DMS114 treated with DMSO at 0.1 percent for 48 hours (cell line): ENCODE measurements around the gene CD80.
A peak's percentile ranks its signal among the peaks of the same experiment; 100 is the strongest.
"Not testable (repeated sequence)": the region's sequence is repeated elsewhere in the genome, so short reads cannot be mapped to it uniquely, and the experiment has no call there.

Experiments
- DNase-seq: peaks from one replicate; lab custom pipeline; 2025; ENCODE audit not compliant: unreplicated experiment; lab: John Stamatoyannopoulos, UW

Gene CD80

DNA sequence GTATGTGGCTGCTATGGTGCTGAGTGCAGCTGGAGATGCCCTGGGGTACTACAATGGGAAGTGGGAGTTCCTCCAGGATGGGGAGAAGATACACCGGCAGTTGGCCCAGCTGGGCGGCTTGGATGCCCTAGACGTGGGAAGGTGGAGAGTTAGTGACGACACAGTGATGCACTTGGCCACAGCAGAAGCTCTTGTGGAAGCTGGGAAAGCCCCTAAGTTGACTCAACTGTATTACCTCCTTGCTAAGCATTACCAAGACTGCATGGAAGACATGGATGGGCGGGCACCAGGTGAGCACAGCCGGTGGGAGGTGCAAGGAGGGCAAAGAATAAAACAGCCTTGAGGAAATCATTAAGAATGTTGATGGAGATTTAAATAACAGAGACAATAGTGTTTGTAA lies 22.8 kb upstream of the CD80 start:
- no peak for DNase-seq

DNA sequence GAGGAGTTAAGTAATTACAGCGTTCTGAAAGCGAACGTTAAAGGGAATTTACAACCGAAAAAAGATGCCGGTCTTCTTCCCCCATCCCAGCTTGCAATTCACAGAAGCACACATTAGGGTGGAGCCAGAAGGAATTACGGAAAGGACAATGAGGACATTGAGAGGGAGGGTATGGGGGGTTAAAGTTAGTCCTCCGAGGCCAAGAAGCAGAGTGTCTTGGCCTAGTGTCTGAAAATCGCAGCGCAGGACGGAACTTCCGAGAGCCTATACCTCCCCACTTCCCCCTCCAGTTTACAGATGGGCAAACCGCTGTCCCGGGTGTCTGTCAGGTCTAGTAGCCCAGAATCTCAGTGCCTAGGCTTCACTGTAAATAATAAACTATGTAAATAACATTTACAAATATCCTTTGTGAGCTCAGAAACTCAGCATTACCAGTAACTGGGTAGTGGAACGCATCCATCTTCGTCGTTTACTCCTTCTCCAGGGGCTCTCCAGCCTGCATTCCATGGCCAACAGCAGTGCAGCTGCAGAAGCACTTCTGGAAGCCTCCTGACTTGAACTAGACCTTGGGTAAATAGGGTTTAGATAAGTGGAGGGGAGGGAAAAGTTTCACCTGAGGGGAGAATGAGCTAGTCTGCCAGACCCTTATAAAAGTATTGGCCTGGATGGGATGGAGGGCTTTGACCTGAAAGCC lies 20.8 kb upstream of the CD80 start:
- no peak for DNase-seq

DNA sequence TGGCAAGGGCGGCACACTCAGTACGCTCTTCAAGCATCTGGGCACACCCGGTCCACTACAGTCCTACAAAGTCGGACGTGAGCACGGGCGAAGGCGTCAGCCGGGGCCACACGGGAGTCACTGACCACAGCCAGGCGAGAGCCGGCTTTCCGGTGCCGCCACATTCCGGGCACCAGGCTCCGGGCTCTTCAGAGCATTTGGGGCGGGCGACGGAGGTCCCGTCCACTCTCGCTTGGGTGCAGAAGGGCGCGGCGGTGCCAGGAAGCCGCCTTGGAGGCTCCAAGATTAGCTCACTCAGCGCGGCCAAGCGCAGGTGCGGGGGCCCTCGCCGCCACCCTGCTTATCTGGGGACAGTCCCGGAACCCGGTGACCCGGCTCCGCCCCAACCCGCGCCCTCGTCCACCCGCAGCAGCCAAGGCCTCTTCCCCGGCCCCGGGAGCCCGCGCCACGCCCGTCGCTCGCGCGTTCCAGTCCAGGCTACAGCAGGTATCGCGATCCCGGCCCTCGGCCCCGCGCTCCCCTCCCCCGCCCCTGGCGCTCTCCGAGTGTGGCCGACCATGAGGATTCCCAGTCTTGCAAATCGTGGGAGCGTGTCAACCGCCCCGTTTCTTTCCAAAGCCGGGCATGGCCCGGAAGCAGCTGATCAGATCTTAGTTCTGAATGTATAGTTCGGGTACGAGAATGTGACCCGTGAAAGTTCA lies 20.1 kb upstream of the CD80 start, which contains the start of gene ADPRH:
Gene ADPRH, plus strand, starts transcription at position 127 of the 701 bp plus-strand sequence. CDS start 2,678 bp downstream, outside the sequence.
- peak; percentile 25 for DNase-seq

DNA sequence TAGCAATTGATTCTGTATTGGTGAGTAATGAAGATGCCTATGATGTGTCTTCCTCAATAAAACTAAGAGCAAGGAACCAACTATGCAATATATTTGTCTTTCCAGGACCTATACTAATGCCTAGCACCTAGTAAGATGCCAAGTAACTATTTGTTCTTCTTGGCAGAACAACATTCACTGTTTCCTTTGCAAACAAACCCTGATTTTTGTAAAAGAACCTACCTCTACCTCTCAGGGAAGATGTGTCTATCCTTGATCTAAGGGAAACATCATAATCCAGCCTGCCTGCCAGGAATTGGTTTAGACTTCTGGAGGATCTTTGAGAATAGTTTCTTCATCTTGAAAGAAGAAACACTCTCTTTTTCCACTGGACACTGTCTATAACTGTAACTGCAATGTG lies 16.1 kb upstream of the CD80 start:
- no peak for DNase-seq

DNA sequence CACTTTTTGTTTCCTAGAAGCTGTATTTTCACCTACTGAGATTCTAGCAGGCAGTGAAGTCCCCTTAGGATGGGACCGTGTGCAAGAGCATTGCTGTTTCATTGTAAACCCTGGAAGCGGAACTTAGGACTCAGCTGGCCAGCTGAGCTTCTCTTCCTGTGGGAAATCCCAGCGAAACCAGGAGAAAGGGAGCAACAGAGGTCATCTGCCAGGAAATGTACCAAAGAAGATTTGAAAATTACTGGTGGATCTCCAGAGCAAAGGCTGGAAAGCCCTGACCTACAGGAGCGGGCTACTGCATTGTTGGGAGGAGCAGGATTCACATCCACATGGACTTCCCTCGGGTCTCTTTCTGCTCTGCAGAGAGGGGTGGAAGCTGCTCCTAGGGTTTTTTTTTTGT lies 12.3 kb upstream of the CD80 start:
- DNase-seq: no peak

DNA sequence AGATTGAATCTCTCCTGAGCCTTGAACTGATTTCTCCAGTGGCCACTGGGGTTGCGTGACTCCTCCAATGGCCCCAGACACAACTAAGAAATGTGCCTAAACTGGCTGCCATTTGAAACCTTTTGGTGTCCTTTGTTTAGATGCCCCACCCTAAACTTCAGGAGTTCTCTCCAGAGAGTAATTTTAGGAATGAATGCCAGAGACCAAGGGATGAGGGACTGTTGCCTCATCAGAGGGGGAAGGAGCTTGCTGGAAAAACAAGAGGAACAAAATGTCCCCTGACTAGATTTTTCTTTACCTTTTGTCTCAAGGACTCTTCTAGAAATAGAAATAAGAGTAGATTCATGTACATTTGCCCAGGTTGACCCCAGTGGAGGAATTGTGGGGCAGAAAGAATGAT lies 11.8 kb upstream of the CD80 start:
- no peak for DNase-seq

DNA sequence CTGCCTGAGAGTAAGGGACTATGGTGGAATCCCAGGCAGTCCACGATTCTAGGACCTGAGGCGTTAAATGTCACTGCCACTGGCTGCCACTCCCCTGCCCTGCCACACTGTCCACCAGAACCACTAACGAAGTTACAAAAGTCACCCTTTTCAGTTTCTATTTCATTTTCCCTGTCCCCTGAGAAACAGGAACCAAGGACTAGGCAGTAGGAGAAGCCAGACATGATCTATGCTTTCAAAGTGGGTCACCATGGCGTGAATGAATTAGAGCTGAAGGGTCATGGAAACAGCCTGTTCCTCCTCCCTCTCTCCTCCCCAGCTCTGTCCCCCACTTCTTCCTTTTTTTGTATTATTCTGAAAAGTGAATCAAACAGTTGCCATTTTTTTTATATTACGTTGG lies 10.8 kb upstream of the CD80 start:
- DNase-seq: no peak

DNA sequence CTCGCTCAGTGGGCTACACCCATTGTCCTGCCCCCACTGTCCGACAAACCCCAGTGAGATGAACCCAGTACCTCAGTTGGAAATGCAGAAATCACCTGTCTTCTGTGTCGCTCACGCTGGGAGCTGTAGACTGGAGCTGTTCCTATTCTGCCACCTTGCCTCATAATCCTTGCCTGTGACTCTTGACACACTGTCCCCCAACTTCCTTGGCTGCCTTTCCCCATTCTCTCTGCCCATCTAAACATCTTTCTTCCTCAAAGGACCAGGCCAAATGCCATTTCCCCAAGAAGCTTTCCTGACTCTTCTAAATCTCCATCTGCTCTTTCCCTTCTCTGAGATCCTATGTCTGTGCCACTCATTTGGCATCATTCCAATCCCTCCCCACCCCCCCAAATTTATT lies 9.7 kb upstream of the CD80 start:
- DNase-seq: no peak

DNA sequence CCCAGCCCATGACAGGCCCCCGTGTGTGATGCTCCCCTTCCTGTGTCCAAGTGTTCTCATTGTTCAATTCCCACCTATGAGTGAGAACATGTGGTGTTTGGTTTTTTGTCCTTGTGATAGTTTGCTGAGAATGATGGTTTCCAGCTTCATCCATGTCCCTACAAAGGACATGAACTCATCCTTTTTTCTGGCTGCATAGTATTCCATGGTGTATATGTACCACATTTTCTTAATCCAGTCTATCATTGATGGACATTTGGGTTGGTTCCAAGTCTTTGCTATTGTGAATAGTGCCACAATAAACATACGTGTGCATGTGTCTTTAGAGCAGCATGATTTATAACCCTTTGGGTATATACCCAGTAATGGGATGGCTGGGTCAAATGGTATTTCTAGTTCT lies 3.9 kb upstream of the CD80 start:
- DNase-seq: not testable (repeated sequence)

DNA sequence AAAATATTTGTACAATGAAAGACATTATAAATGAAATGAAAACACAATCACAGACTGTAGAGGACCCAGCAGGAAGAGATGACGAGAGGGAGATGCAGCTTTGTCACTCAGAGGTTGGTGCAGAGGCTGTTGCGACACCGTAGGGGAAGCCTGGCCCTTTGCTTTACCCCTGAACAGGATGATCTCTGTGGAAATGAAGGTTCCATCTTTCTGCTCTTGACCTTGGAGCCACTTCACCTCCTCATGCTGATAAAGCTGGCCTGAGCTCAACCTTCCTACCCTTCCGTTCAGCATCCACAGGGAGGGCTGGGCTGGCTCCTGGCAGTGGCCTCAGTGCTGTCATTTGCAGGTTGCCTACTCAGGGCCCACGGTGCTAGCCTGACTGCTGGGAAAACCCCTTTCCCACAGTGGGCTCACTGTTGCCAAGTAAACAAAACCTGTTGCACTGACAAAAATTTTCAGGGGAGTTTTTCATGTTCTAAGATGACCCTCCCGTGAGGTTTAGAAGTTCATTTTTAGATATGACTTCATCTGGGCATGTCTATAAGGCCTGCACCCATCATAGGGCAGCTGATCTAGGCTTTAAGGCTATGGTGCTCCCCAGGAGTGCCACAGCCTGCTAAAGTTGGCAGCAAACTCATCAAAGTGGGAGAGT lies 3.0 kb upstream of the CD80 start:
- DNase-seq: no peak

DNA sequence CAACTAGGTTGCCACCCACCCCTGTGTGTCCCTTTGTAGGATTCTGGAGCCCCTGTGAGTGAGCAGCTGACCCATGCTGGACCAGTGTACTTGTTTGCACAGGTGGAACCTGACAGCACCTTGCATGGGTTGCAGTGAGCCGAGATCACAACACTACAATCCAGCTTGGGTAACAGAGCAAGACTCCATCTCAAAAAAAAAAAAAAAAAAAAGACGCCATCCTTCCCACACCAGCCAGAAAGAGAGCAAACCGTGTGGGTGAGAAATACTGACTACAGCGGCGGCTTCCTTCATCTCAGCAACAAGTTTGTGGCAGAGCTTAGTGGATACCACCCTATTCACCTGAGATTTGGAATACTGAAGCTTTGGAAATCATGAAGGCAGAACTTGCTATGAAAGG lies 746 bp upstream of the CD80 start:
- DNase-seq: no peak

DNA sequence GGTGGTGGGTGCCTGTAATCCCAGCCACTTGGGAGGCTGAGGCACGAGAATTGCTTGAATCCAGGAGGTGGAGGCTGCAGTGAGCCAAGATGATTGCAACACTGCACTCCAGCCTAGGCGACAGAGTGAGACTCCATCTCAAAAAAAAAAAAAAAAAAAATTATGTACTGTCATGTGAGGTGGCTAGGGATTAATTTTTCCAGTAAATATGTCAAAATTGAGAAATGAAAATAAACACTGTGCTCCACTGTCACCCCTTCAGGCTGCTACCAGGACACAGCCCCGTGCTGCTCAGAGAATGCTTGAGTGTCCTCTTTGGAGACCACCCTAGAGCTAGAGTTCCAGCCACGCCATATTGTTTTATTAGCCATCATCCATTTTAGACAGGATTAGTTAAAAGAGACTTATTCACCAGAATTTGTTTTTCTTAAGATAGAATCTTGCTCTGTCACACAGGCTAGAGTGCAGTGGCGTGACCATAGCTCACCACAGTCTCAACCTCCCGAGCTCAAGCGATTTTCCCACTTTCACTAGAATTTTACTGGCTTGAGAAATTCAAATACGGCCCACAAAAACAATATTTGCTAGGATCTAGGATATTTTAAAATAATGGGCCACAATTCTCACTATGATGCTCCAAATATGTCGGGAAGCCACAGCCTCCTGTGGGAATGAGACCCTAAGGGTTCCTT lies 642 bp downstream of the CD80 start:
- no peak for DNase-seq

DNA sequence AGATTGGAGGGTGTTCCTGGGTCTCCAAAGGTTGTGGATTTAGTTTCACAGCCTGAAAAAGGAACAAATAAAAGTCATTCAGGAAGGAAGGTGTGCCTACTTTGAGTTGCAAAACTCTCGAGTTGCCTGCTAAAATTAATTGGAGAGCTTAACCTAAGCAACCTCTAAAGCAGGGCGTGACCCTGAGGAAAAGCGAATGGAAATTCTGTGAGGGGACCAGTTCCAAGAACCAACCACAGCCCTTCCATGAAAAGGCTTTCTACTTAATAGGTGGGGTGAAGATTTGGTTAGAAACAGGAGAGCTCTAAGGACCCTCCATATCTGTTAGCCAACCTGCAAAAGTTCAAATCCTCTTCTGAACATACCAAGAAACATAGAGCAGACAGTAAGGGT lies 1.5 kb downstream of the CD80 start:
- DNase-seq: no peak

DNA sequence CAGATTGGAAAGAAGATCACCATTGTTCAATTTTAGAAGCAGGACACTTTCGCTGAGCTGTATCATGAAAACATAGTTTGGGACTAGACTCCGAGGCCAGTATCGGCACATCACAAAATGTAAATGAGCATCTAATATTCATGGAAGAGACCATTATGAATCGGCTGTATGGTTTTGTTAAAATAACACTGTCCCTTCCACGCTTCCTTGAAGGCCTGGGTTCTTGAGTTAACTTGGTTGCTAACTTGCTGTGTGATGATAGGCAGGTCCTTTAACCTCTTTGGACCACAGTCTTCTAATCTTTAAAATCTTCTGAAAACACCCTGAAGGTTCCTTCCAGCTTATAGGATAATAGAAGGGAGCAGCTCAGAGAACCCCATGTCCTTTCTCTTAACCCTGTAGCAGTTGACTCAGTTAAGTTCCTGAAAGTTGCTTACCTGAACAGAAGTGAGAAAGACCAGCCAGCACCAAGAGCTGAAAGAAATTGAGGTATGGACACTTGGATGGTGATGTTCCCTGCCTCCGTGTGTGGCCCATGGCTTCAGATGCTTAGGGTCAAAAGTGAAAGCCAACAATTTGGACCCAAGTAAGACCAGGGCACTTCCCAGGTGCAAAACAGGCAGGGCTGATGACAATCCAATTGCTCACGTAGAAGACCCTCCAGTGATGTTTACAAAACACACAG lies 2.1 kb downstream of the CD80 start:
- no peak for DNase-seq

DNA sequence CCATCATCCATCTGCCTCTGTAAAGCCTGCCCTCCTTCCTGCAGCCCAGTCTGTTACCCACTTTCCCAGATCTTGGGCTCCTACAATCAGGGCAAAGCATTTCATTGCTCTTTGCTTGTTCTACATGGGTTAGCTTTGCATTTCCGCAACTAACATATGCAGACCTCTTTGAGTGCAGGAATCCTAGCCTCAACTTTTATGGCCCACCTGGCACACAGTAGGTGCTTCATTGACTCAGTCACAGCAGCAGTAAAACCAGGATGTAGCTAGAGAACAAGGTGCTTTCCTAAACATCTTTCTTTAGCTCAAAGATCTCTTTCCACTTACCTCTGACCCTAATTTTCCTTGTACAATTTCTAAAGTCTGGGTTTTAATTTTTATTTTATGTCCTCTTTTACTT lies 3.5 kb downstream of the CD80 start:
- no peak for DNase-seq

DNA sequence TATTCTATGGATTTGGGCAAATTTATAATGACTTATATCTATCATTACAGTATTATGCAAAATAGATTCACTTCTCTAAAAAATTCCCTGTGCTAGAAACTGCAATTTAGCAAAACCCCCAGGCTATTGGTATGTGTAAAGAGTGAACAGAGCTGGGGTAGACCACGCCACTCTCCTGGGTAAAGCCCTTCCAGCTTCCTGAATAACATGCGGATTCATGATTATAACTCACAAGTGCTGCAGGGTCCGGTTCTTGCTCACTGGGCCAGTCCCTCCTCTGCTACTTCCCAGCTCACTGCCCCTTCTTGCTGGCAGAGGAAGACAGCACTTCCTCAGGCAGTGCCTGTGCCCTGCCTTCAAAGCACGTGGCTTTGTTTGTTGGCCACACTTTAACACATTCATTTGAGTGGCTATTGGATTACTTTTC lies 4.1 kb downstream of the CD80 start:
- DNase-seq: no peak

DNA sequence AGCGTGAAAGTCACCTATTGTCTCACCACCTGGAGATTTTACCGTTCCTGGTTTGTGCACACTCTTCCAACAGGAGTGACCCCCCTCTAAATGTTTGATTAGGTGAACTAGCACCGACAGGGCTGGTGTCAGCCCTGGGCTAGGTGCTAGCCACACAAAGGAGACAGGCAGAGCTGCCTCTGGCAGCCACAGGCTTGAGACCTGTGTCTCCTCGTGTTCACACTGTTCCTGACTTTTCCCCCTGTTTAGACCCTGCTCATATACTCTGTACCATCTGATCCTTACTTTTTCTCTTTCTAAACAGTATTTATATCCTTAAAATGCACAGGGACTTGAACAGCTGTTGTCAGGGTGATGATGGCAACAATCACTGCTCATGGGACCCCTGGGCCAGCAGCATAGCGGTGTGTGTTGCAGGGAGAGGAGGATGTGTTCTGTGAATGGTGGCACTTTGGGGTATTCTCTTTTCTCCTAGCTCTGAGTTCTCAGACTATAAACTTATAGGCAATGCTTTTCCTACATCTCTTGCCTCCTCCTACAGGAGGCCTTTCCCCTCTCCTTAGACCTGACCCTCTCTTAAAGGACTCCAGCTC lies 5.5 kb downstream of the CD80 start:
- no peak for DNase-seq

DNA sequence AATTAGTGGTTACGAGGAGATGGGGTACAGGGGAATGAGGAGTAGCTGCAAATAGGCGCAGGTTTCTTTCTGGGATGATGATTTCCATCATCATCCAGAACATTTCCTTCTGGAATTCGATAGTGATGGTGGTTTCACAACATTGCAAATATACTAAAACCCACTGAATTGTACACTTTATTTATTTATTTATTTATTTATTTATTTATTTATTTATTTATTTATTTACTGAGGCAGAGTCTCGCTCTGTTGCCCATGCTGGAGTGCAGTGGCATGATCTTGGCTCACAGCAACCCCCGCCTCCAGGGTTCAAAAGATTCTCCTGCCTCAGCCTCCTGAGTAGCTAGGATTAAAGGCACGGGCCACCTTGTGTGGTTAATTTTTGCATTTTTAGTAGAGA lies 6.5 kb downstream of the CD80 start:
- DNase-seq: not testable (repeated sequence)

DNA sequence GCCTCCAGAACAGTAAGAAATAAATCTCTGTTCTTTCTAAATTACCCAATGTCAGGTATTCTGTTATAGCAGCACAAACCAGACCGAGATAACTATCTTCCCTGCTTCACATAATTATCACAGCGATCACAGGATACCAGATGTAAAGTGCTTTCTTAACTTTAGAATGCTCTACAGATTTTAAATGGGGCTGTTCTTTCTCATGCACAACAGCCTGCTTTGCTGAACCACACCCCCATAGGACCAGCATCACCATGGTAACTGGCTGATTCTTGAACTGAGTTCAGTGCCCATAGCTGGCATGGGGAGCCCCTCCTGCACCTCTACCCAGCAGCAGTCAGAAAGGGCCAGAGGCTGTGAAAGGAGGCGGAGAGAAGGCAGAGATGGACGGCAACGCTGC lies 7.8 kb downstream of the CD80 start:
- no peak for DNase-seq

DNA sequence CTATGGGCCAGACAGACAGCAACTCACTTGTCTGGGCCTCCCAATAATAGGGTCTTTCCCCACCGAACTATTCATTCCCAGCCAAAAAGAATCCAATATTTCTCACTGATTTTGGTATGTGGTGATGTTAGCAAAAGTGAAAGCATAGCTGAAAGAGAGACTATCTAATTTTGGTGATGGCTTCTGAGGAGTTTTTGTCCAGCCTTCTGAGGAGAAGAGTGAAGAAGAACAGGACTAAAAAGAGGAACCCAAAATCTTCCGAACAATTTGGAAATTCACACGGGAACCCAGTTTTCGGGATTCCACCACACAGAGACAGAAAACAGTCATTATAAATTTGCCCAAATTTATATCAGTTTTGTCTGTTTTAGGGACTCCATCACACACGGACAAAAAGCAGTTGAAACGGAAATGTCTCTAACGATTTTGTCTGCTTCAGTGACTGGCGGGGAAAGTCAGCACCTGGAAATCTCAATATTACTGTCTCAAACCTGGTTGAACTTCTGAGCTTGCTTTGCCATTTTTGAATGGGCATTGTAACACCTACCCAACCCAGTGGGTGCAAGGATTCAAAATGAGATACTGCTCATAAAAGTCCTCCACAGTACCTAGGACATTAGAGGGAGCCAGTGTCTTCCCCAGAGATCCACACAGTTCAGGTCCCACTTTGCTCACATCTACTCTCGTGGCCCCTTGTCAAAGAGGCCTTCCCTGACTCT lies 9.1 kb downstream of the CD80 start:
- DNase-seq: no peak
